Prostate gland (tissue), 2 donors: Measurements from ENCODE around the gene CHST10. TPM values are rescaled to one million over a fixed set of nuclear protein-coding genes. Genes with fewer than 3 reads are reported as not detected.

Experiments used
- DNase-seq: peaks from one replicate; pipeline ENCODE4 v3.0.0-alpha.2; 2019; ENCODE audit warnings: low spot score
- H3K27ac ChIP-seq, 2 donors: fragments of 200-600 bp; sonication (generic); 2 replicates each; pipeline ENCODE4 v1.5.1; 2017 to 2019
- H3K27me3 ChIP-seq: fragments of 200-600 bp; sonication (generic); replicated peaks from 2 replicates; pipeline ENCODE4 v1.5.1; 2019; ENCODE audit not compliant: insufficient read depth
- H3K36me3 ChIP-seq, 2 donors: fragments of 200-600 bp; sonication (generic); 1 replicate in 1 of 2; 2 replicates in 1 of 2; pipeline versions ENCODE4 v1.5.1 to v1.8.1; 2017 to 2019
- H3K4me1 ChIP-seq: fragments of 200-600 bp; sonication (generic); replicated peaks from 2 replicates; pipeline ENCODE4 v1.5.1; 2019
- H3K4me3 ChIP-seq, 2 donors: fragments of 200-600 bp; sonication (generic); 2 replicates each; pipeline ENCODE4 v1.5.1; 2017 to 2019
- H3K9me3 ChIP-seq: fragments of 200-600 bp; sonication (generic); 2 replicates; pipeline ENCODE4 v1.5.1; 2017
- POLR2A ChIP-seq: fragments of 450-650 bp; IDR thresholded peaks from one replicate; pipeline ENCODE4 v1.6.1; 2016; ENCODE audit warnings: antibody characterized with exemption, mild to moderate bottlenecking
- POLR2AphosphoS5 ChIP-seq: sonication (generic); formaldehyde crosslinking; IDR thresholded peaks from one replicate; pipeline ENCODE4 v1.6.1; 2017; ENCODE audit warnings: antibody characterized with exemption
- WGBS: methylation state at CpG from one replicate; pipeline ENCODE4 v1.1.5; 2018; 5-methylcytosine and 5-hydroxymethylcytosine counted together
- intact Hi-C: fragments of 100-400 bp; cut with DNase I; formaldehyde crosslinking; loops from one replicate; pipeline ENCODE4 v1.14.2; 2022
- total RNA-seq, 2 donors: library from RNA; depleted of rRNA; stranded (reverse); fragments of >200 nt; gene quantifications; one replicate each; pipeline ENCODE4 v1.1.0, GENCODE V29; 2016
- TF ChIP-seq, protein P1 (sequence below), 4 experiments: fragments of 200-600 bp in 2 of 4; fragments of 450-650 bp in 2 of 4; sonication (generic) in 2 of 4; IDR thresholded peaks; 1 replicate in 3 of 4; 2 replicates in 1 of 4; pipeline ENCODE4 v1.5.1; 2016 to 2019; ENCODE audit warnings: antibody characterized with exemption in 4 of 4, mild to moderate bottlenecking in 2 of 4, moderate library complexity in 2 of 4

Gene CHST10
- total RNA-seq, 2 donors from 2014 or later, result 10.0 to 27.7 TPM

DNA sequence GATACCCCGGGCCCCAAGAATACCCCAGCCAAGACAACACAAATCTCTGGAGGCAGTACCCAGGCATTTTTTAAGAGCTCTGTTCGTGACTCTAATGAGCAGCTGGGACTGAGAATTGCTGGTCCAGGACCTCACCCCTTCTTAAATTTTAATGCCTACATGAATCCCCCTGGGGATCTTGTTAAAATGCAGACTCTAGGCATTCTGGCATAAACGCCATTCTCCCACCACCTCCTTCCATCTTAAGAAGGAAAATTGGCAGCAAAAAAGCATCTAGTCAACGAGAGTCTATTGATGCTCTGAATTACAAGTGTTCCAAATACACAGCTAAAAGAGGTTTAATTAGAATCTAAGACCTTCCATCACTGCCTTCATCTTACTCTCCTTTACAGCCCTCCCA, 5.0 kb downstream of the CHST10 start:
- no peak overlapping the region for H3K4me3 ChIP-seq
- H3K36me3 ChIP-seq, result no peaks in the 10 kb centered on the region
- 85% methylated on average over 4 of the region's 4 CpGs for WGBS
- no peaks in the 10 kb centered on the region for H3K27me3 ChIP-seq
- intact Hi-C loops, result no loop called here
- TF ChIP-seq POLR2AphosphoS5 (no peak), POLR2A (no peak)
- TF ChIP-seq, protein P1, sequence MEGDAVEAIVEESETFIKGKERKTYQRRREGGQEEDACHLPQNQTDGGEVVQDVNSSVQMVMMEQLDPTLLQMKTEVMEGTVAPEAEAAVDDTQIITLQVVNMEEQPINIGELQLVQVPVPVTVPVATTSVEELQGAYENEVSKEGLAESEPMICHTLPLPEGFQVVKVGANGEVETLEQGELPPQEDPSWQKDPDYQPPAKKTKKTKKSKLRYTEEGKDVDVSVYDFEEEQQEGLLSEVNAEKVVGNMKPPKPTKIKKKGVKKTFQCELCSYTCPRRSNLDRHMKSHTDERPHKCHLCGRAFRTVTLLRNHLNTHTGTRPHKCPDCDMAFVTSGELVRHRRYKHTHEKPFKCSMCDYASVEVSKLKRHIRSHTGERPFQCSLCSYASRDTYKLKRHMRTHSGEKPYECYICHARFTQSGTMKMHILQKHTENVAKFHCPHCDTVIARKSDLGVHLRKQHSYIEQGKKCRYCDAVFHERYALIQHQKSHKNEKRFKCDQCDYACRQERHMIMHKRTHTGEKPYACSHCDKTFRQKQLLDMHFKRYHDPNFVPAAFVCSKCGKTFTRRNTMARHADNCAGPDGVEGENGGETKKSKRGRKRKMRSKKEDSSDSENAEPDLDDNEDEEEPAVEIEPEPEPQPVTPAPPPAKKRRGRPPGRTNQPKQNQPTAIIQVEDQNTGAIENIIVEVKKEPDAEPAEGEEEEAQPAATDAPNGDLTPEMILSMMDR (IDR thresholded peaks at IDR 0.05), result no peak
- no peaks in the 10 kb centered on the region for H3K9me3 ChIP-seq
- DNase-seq, result no peak
- H3K27ac ChIP-seq, result no peak overlapping the region
- H3K4me1 ChIP-seq, result no peaks in the 10 kb centered on the region

DNA sequence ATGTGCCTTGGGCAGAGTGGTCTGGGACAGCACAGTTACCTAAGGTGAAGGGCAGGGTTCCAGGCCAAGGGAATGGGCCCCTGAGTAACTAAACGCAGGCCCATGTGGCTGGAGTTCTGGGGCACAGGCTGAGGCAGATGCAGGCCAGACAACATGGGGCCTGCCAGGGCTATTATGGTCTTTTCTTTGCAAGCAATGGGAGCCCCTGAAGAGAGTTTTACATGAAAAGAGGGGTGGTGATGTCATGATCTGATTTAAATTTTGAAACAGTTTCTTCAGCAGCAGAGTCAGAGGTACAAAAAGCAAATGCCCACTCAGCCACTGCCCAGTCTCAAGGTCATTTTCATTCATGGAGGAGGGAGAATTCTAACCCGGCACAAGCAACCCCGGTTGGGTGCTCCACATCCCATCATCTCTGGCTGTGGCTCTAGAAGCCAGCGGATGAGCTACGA, 5.6 kb downstream of the CHST10 start:
- WGBS, result 98% methylated on average over 5 of the region's 5 CpGs
- DNase-seq, result no peak

DNA sequence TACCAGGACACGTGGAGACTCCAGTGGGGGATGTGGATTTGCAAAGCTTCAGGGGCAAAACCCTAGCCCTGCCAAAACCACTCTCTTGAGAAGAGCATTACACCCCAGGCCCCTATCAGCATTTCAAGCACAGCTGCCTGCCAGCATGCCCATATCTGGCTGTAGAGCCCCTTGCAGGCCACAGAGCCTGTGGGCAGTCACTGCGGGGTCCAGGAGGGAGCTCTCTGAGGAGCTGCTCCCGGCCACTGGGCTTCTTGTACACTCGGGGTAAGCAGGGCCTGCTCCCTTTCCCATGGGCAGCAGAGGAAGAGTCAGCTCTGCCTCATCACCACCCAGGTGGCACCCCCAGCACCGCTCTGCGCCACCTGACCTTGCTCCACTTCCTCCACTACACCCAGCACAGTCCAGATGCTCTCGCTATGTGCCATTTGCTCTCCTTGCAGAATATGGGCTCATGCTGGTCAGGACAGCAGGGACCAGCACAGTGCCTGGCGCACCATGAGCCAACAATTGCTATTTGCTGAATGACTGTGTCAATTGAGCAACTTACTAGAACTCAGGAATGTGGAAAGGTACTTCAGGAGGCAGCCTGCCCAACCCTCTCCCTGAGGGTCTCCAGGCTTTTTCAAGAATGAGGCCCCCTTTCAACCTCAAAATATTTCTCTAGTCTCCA, 7.4 kb downstream of the CHST10 start:
- H3K36me3 ChIP-seq, result peaks cover 0 to 4% of the 10 kb centered on the region in 2 donors
- no peak for DNase-seq
- no peaks in the 10 kb centered on the region for H3K9me3 ChIP-seq
- intact Hi-C loops, result no loop called here
- no peaks in the 10 kb centered on the region for H3K27me3 ChIP-seq
- TF ChIP-seq POLR2AphosphoS5 (no peak), POLR2A (no peak)
- TF ChIP-seq, protein P1 (IDR thresholded peaks at IDR 0.05), result no peak
- H3K27ac ChIP-seq, result no peak overlapping the region
- H3K4me1 ChIP-seq, result no peaks in the 10 kb centered on the region
- H3K4me3 ChIP-seq, result no peak overlapping the region
- 92% methylated on average over 8 of the region's 8 CpGs for WGBS

More for the DNA sequence above, 5.6 kb downstream of the CHST10 start:
- Histone ChIP-seq H3K27me3 (no peaks in the 10 kb centered on the region), H3K4me1 (no peaks in the 10 kb centered on the region), H3K36me3 (no peaks in the 10 kb centered on the region), H3K27ac (no peak overlapping the region), H3K4me3 (no peak overlapping the region), H3K9me3 (no peaks in the 10 kb centered on the region)
- TF ChIP-seq POLR2A (no peak), POLR2AphosphoS5 (no peak)
- TF ChIP-seq, protein P1 (IDR thresholded peaks at IDR 0.05), result no peak
- intact Hi-C loops, result no loop called here

DNA sequence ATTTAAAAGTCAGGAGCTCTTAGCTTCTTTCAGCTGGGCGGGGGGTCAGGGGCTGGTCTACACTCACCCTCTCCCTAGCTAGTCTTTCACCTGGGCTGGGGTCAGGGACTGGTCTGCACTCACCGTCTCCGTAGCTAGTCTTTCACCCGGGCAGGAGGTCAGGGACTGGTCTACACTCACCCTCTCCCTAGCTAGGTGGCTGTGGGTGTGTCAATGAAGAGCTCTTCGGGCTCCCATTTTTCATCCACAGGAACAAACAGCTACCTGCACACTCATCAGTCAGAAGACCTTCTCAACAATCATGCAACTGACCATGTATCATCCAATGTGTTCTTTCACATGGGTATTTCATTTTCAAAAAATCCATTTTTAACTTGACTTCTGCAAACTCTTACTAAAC, 8.0 kb downstream of the CHST10 start:
- Histone ChIP-seq H3K4me3 (no peak overlapping the region), H3K27ac (no peak overlapping the region), H3K36me3 (peaks cover 0 to 5% of the 10 kb centered on the region in 2 donors), H3K9me3 (no peaks in the 10 kb centered on the region), H3K4me1 (no peaks in the 10 kb centered on the region), H3K27me3 (no peaks in the 10 kb centered on the region)
- intact Hi-C loops, result no loop called here
- DNase-seq, result no peak
- TF ChIP-seq POLR2A (no peak), POLR2AphosphoS5 (no peak)
- TF ChIP-seq, protein P1 (IDR thresholded peaks at IDR 0.05), result no peak
- WGBS, result 96% methylated on average over 5 of the region's 5 CpGs

DNA sequence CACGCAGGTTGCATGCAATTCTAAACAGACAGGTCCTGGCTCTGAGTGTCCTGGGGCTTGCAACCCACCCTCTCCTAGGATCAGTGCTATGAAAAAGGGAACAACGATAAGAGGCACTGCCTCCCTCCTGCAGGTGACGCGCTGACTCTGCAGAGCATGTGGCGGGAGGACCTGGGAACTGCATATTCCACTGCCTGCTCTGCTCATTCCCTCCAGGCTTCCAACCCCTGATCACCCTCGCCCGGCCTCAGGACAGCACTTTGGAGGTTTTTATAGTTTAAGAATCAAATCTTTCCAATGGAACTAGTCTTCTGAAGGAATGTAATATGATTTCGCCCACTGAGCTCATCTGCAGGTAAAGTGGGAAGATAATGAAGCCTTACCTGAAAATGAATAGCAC, 8.5 kb downstream of the CHST10 start:
- 93% methylated on average over 8 of the region's 8 CpGs for WGBS
- TF ChIP-seq, protein P1 (IDR thresholded peaks at IDR 0.05), result no peak
- TF ChIP-seq POLR2AphosphoS5, result no peak
- TF ChIP-seq POLR2A, result no peak

More for the DNA sequence above, 8.5 kb downstream of the CHST10 start:
- Histone ChIP-seq H3K27me3 (no peaks in the 10 kb centered on the region), H3K27ac (no peak overlapping the region), H3K4me1 (no peaks in the 10 kb centered on the region), H3K4me3 (no peak overlapping the region), H3K36me3 (peaks cover 0 to 5% of the 10 kb centered on the region in 2 donors), H3K9me3 (no peaks in the 10 kb centered on the region)
- no peak for DNase-seq
- intact Hi-C loops, result no loop called here
